Activated naive CD8-positive, alpha-beta T cell treated with anti-CD3 and anti-CD28 coated beads, Interleukin-2, amount 50 U/mL, for 16 hours (primary cell): ENCODE data around the gene EVA1C.
"Not testable (repeated sequence)": the region's sequence is repeated elsewhere in the genome, so short reads cannot be mapped to it uniquely, and the experiment has no call there.

ENCODE experiments used
- DNase-seq: peaks from one replicate; pipeline ENCODE4 v3.0.0-alpha.2; 2020; ENCODE audit warnings: low read depth, low spot score

Gene EVA1C

GRCh38 chr21:32530809-32531208 is 118.3 kb downstream of the EVA1C start:
- DNase-seq: not testable (repeated sequence)

GRCh38 chr21:32531561-32531960 is 119.1 kb downstream of the EVA1C start:
- not testable (repeated sequence) for DNase-seq

GRCh38 chr21:32532636-32533035 is 120.1 kb downstream of the EVA1C start:
- DNase-seq: no peak

GRCh38 chr21:32533053-32533452 is 120.5 kb downstream of the EVA1C start:
- DNase-seq: no peak

- no peak for DNase-seq
Measured at GRCh38 chr21:32533611-32534010, 121.1 kb downstream of the EVA1C start.

GRCh38 chr21:32534113-32534512 is 121.6 kb downstream of the EVA1C start:
- DNase-seq: no peak

GRCh38 chr21:32535612-32536011 is 123.1 kb downstream of the EVA1C start:
- DNase-seq: no peak

GRCh38 chr21:32537569-32537881 is 125.0 kb downstream of the EVA1C start:
- no peak for DNase-seq

GRCh38 chr21:32538147-32538792 is 125.8 kb downstream of the EVA1C start:
- no peak for DNase-seq

GRCh38 chr21:32539378-32539777 is 126.9 kb downstream of the EVA1C start:
- DNase-seq: no peak

- not testable (repeated sequence) for DNase-seq
Measured at GRCh38 chr21:32543056-32543455, 130.6 kb downstream of the EVA1C start.

- no peak for DNase-seq
Measured at GRCh38 chr21:32543975-32544374, 131.5 kb downstream of the EVA1C start.

- DNase-seq: no peak
Measured at GRCh38 chr21:32544697-32545096, 132.2 kb downstream of the EVA1C start.

- no peak for DNase-seq
Measured at GRCh38 chr21:32545948-32546441, 133.5 kb downstream of the EVA1C start.

- DNase-seq: no peak
Measured at GRCh38 chr21:32547018-32547417, 134.5 kb downstream of the EVA1C start.

GRCh38 chr21:32548978-32549377 is 136.5 kb downstream of the EVA1C start:
- no peak for DNase-seq

- no peak for DNase-seq
Measured at GRCh38 chr21:32549440-32549839, 136.9 kb downstream of the EVA1C start.

GRCh38 chr21:32549886-32550285 is 137.4 kb downstream of the EVA1C start:
- no peak for DNase-seq

- DNase-seq: no peak
Measured at GRCh38 chr21:32554832-32555638, 142.5 kb downstream of the EVA1C start.

- no peak for DNase-seq
Measured at GRCh38 chr21:32558106-32558505, 145.6 kb downstream of the EVA1C start.

GRCh38 chr21:32559006-32559610 is 146.6 kb downstream of the EVA1C start:
- DNase-seq: no peak

GRCh38 chr21:32560896-32561295 is 148.4 kb downstream of the EVA1C start:
- DNase-seq: no peak

GRCh38 chr21:32561476-32561875 is 149.0 kb downstream of the EVA1C start:
- not testable (repeated sequence) for DNase-seq
